GM10266 (cell line): ENCODE data around the gene MROH7.
"Not testable (repeated sequence)": the region's sequence is repeated elsewhere in the genome, so short reads cannot be mapped to it uniquely, and the experiment has no call there.

Experiments
- DNase-seq: peaks from one replicate; pipeline ENCODE4 v3.0.0; 2012; ENCODE audit errors: extremely low spot score
- CTCF ChIP-seq: IDR thresholded peaks from 2 replicates; pipeline ENCODE4 v1.5.1; 2012; ENCODE audit warnings: mild to moderate bottlenecking, low read depth; ENCODE audit not compliant: control insufficient read depth, insufficient read depth; ENCODE audit errors: missing control alignments

The MROH7 gene

GRCh38 chr1:54624466-54625464 is 16.8 kb upstream of the MROH7 start:
- DNase-seq: no peak
- TF ChIP-seq CTCF: no peak

- no peak for DNase-seq
- TF ChIP-seq CTCF: no peak
Observed at GRCh38 chr1:54627196-54627595, 14.4 kb upstream of the MROH7 start.

- not testable (repeated sequence) for DNase-seq
Observed at GRCh38 chr1:54635804-54636203, 5.8 kb upstream of the MROH7 start.

GRCh38 chr1:54636461-54637446 is 4.8 kb upstream of the MROH7 start:
- DNase-seq: not testable (repeated sequence)

- no peak for TF ChIP-seq CTCF
- no peak for DNase-seq
Observed at GRCh38 chr1:54640361-54640760, 1.2 kb upstream of the MROH7 start.

GRCh38 chr1:54643736-54644135 is 2.1 kb downstream of the MROH7 start:
- DNase-seq: no peak
- TF ChIP-seq CTCF: no peak

GRCh38 chr1:54645806-54646676 is 4.5 kb downstream of the MROH7 start:
- TF ChIP-seq CTCF: no peak
- no peak for DNase-seq
